B cell (primary cell): ENCODE data around the gene ABLIM3. TPM values are rescaled to one million over a fixed set of nuclear protein-coding genes. Genes with fewer than 3 reads are reported as not detected.

Source experiments
- ATAC-seq: fragments of 200-7000 bp; cut with Tn5 transposase; one replicate; pipeline ENCODE4 v1.10.0; 2021; ENCODE audit warnings: low read depth, mild to moderate bottlenecking, moderate number of reproducible peaks, moderate library complexity
- CTCF ChIA-PET: fragments of 350-600 bp; sonication (Branson Sonifier 250); formaldehyde crosslinking; loops from one replicate; lab custom pipeline; 2021; ENCODE audit warnings: antibody characterized with exemption, inconsistent platforms; lab: Charles Lee
- POLR2A ChIA-PET: fragments of 350-600 bp; sonication (Branson Sonifier 250); formaldehyde crosslinking; loops from one replicate; lab custom pipeline; 2021; ENCODE audit warnings: antibody characterized with exemption; lab: Charles Lee
- DNase-seq: peaks from one replicate; pipeline ENCODE4 v3.0.0; 2013
- H2AFZ ChIP-seq: 2 replicates; pipeline ENCODE4 v1.6.1; 2012; ENCODE audit warnings: mild to moderate bottlenecking, low read depth, low read length; ENCODE audit not compliant: insufficient read depth, poor library complexity, severe bottlenecking
- H3K27ac ChIP-seq, 2 donors: 1 replicate in 1 of 2; 2 replicates in 1 of 2; pipeline ENCODE4 v1.5.1; 2012 to 2013; ENCODE audit warnings: low read length in 2 of 2, mild to moderate bottlenecking in 2 of 2, moderate library complexity in 1 of 2
- H3K27me3 ChIP-seq, 4 experiments: fragments of 200-600 bp in 1 of 4; sonication (generic) in 1 of 4; replicated peaks in 1 of 4; 1 replicate in 2 of 4; 2 replicates in 2 of 4; pipeline versions ENCODE4 v1.6.1 to v1.7.0; 2013 to 2016; ENCODE audit warnings: low read length in 3 of 4, mild to moderate bottlenecking in 2 of 4, mixed read lengths in 1 of 4, moderate library complexity in 1 of 4; ENCODE audit not compliant: insufficient read depth in 4 of 4, control insufficient read depth in 3 of 4; ENCODE audit errors: control extremely low read depth in 1 of 4
- H3K36me3 ChIP-seq, 2 experiments: replicated peaks in 1 of 2; 1 replicate in 1 of 2; 2 replicates in 1 of 2; pipeline versions ENCODE4 v1.6.1 to v1.7.1; 2013; ENCODE audit warnings: low read length in 1 of 2; ENCODE audit not compliant: insufficient read depth in 2 of 2, control insufficient read depth in 1 of 2; ENCODE audit errors: control extremely low read depth in 1 of 2, extremely low read depth in 1 of 2
- H3K4me1 ChIP-seq, 2 donors: fragments of 200-600 bp in 1 of 2; sonication (generic) in 1 of 2; 1 replicate in 1 of 2; 2 replicates in 1 of 2; pipeline versions ENCODE4 v1.5.1 to v1.6.1; 2013 to 2017; ENCODE audit warnings: low read length in 2 of 2; ENCODE audit not compliant: control insufficient read depth in 2 of 2, insufficient read depth in 2 of 2
- H3K4me2 ChIP-seq: replicated peaks from 2 replicates; pipeline ENCODE3; 2012; ENCODE audit warnings: mild to moderate bottlenecking, low read depth, low read length; ENCODE audit not compliant: poor library complexity, severe bottlenecking
- H3K4me3 ChIP-seq, 5 experiments: fragments of 200-600 bp in 1 of 5; sonication (generic) in 1 of 5; 1 replicate in 3 of 5; 2 replicates in 2 of 5; pipeline versions ENCODE4 v1.5.1 to v1.7.0; 2011 to 2016; ENCODE audit warnings: low read length in 4 of 5, mild to moderate bottlenecking in 4 of 5, low read depth in 2 of 5, control low read depth in 1 of 5, moderate library complexity in 1 of 5; ENCODE audit not compliant: insufficient read depth in 1 of 5; ENCODE audit errors: control extremely low read depth in 1 of 5, extremely low read depth in 1 of 5
- H3K79me2 ChIP-seq: fragments of 200-600 bp; sonication (generic); one replicate; pipeline ENCODE4 v1.6.0; 2016; ENCODE audit warnings: low read length; ENCODE audit not compliant: control insufficient read depth, insufficient read depth
- H3K9ac ChIP-seq: fragments of 200-600 bp; sonication (generic); 2 replicates; pipeline ENCODE4 v1.6.1; 2017; ENCODE audit warnings: mild to moderate bottlenecking, low read length, moderate library complexity
- H3K9me3 ChIP-seq, 3 donors: one replicate each; pipeline versions ENCODE4 v1.6.1 to v1.7.1; 2013; ENCODE audit warnings: low read length in 2 of 3; ENCODE audit not compliant: control insufficient read depth in 2 of 3, insufficient read depth in 1 of 3; ENCODE audit errors: control extremely low read depth in 1 of 3
- H4K20me1 ChIP-seq: 2 replicates; pipeline ENCODE4 v1.6.0; 2012; ENCODE audit warnings: mild to moderate bottlenecking, low read length; ENCODE audit not compliant: insufficient read depth, control insufficient read depth, poor library complexity, severe bottlenecking
- H3K27ac Mint-ChIP-seq: one replicate; pipeline ENCODE4 v1.8.0; 2021; ENCODE audit warnings: mixed read lengths
- H3K27me3 Mint-ChIP-seq: one replicate; pipeline ENCODE4 v1.8.0; 2021; ENCODE audit warnings: mixed read lengths
- H3K4me1 Mint-ChIP-seq: one replicate; pipeline ENCODE4 v1.8.0; 2021; ENCODE audit warnings: mixed read lengths
- H3K4me3 Mint-ChIP-seq: one replicate; pipeline ENCODE4 v1.8.0; 2021; ENCODE audit warnings: mixed read lengths
- H3K9me3 Mint-ChIP-seq: one replicate; pipeline ENCODE4 v1.8.0; 2022; ENCODE audit warnings: mixed read lengths; ENCODE audit not compliant: insufficient read depth
- CTCF ChIP-seq: fragments of 200-600 bp; IDR thresholded peaks from one replicate; pipeline ENCODE4 v1.8.0; 2022; ENCODE audit warnings: antibody characterized with exemption, mild to moderate bottlenecking
- EZH2 ChIP-seq: IDR thresholded peaks from 2 replicates; pipeline ENCODE4 v1.6.1; 2012; ENCODE audit warnings: borderline replicate concordance, low read depth, mild to moderate bottlenecking, moderate library complexity, low read length; ENCODE audit not compliant: insufficient read depth, poor library complexity, severe bottlenecking
- WGBS: methylation state at CpG from one replicate; pipeline ENCODE4 v1.1.5; 2013; ENCODE audit warnings: missing lambda C conversion rate; ENCODE audit not compliant: insufficient coverage; 5-methylcytosine and 5-hydroxymethylcytosine counted together
- intact Hi-C: fragments of 100-400 bp; cut with micrococcal nuclease; formaldehyde crosslinking; loops from one replicate; pipeline ENCODE4 v1.10.0; 2022
- polyA plus RNA-seq: library from polyadenylated mRNA; depleted of rRNA; stranded (reverse); fragments of >200 nt; gene quantifications from 2 replicates; pipeline ENCODE4 v1.2.3, GENCODE V29; 2012
- total RNA-seq, 2 donors: library from RNA; stranded (reverse); fragments of 120-200 nt in 1 of 2; gene quantifications; 1 replicate in 1 of 2; 2 replicates in 1 of 2; pipeline versions ENCODE4 v1.2.3 to v1.2.4, GENCODE V29; 2013 to 2022

The ABLIM3 gene
- total and polyA plus RNA-seq, 2 donors (not counting 1 experiment from before 2014, with no cell fraction given), result not detected

- Mint-ChIP-seq H3K4me3 (no peak overlapping the region), H3K9me3 (no peaks in the 10 kb centered on the region), H3K27me3 (peaks cover 33% of the 10 kb centered on the region), H3K4me1 (no peaks in the 10 kb centered on the region), H3K27ac (no peak overlapping the region)
- H3K27me3 ChIP-seq, result peaks cover 0 to 25% (median 1%) of the 10 kb centered on the region in 4 experiments
- no CpG with 5 or more reads among the region's 4 CpGs for WGBS
- no peaks in the 10 kb centered on the region for H3K9me3 ChIP-seq
- H3K4me3 ChIP-seq, result no peak overlapping the region
- no peaks in the 10 kb centered on the region for H3K79me2 ChIP-seq
- ChIA-PET POLR2A (no interaction called here), CTCF (no interaction called here)
- no peak overlapping the region for H2AFZ ChIP-seq
- DNase-seq, result no peak
- no peak for ATAC-seq
- H4K20me1 ChIP-seq, result no peaks in the 10 kb centered on the region
- no peaks in the 10 kb centered on the region for H3K36me3 ChIP-seq
- no peaks in the 10 kb centered on the region for H3K4me1 ChIP-seq
- no peak overlapping the region for H3K27ac ChIP-seq
- no peak overlapping the region for H3K4me2 ChIP-seq
- H3K9ac ChIP-seq, result no peak overlapping the region
- intact Hi-C loops, result no loop called here
- TF ChIP-seq CTCF (no peak), EZH2 (no peak)
These were observed 161.9 kb downstream of the ABLIM3 start for GRCh38 chr5:149303210-149303609.

DNA sequence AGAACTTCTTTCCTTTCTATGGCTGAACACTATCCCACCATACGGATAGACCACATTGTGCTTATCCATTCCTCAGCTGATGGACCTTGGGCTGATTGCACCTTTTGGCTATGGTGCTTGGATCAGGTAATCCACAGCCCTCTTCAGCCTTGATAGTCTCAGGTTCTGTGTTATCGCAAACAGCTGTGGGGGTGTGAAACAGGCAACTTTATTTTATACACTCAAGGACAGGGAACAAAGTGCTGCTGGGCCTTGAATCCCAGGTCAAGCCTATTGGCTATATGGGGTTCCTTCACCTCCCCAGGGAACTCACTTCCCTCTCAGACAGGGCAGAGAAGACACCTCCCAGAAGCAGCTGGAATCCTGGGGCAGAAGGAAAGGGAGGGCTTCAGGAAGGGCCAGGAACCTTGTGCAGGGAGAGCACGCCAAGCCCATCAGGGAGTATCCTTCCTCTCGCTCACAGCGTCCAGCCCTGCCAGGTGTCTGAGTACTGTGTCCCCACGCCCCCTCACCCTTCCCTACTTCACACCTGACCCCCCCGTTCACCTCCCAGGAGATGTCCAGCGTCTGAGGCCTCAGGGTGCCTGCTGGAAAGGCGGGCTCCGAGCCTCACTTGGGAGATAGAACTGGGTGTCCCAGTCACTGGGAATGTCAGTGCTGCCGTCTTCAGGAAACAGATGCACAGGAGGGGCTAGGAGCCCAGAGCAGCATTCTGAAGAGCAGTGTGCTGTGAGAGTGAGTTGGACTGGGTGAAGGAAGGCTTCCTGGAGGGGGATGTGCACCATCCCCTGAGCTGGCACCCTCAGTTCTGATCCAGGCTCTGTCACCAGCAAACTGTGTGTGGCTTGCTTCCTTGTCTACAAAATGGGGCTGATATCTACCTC is 163.1 kb downstream of the ABLIM3 start:
- Histone ChIP-seq H3K27me3 (peaks cover 0 to 20% (median under 1%) of the 10 kb centered on the region in 4 experiments), H3K4me2 (no peak overlapping the region), H3K4me1 (no peaks in the 10 kb centered on the region), H3K79me2 (no peaks in the 10 kb centered on the region), H4K20me1 (no peaks in the 10 kb centered on the region), H3K4me3 (no peak overlapping the region), H3K9ac (no peak overlapping the region), H3K9me3 (no peaks in the 10 kb centered on the region), H3K27ac (no peak overlapping the region), H3K36me3 (no peaks in the 10 kb centered on the region), H2AFZ (no peak overlapping the region)
- H3K9me3 Mint-ChIP-seq, result no peaks in the 10 kb centered on the region
- POLR2A ChIA-PET, result no interaction called here
- DNase-seq (no peak), ATAC-seq (no peak)
- TF ChIP-seq EZH2 (no peak), CTCF (no peak)
- H3K4me3 Mint-ChIP-seq, result no peak overlapping the region
- no peak overlapping the region for H3K27ac Mint-ChIP-seq
- H3K27me3 Mint-ChIP-seq, result peaks cover 28% of the 10 kb centered on the region
- no peaks in the 10 kb centered on the region for H3K4me1 Mint-ChIP-seq
- intact Hi-C loops, result no loop called here
- 71% methylated on average over 10 of the region's 11 CpGs for WGBS
- CTCF ChIA-PET, result no interaction called here
